PC-9 (cell line): Measurements from ENCODE around the gene PTPRD.

Experiments
- CTCF ChIP-seq: fragments of 200-600 bp; sonication (generic); conservative IDR thresholded peaks from 2 replicates; pipeline ENCODE4 v1.6.1; 2017; ENCODE audit warnings: mixed run types, antibody characterized with exemption, mild to moderate bottlenecking, moderate library complexity
- EZH2 ChIP-seq: fragments of 200-600 bp; sonication (generic); IDR thresholded peaks from 2 replicates; pipeline ENCODE4 v1.8.0; 2017; ENCODE audit warnings: antibody characterized with exemption, low read depth

DNA sequence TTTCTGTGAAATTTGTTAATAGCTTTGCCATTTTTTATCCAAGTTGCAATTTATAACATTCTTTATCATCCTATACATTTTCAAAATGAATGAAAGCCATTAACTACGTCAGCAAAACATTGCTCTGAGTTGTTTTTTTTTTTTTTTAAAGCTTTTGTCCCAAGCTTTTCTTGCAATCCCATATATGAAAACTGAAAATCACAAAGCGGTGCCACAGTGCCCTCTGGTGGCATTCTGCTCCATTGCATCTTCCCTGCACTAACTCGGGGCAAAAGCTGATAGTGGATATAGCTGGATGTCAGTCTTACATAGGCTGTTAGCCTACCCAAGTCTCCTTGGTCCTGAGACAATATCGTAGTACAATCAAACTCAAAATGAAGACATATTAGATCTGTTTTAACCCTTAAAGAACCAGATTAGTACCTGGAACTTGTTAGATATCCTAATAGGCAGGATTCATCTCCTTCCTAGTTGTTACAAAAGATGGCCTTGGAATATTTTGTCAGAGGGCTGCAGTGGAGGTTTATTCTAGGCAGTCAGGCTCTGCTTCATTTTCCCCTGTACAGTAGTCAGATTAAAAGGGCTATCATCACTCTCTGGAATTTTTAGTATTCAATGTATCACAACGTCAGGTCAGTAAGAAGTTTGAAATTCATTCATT is 669.9 kb downstream of the PTPRD start:
- TF ChIP-seq CTCF (peak; percentile 75), EZH2 (no peak)
